GM12891 (cell line): ENCODE results near the gene TOMM22.

Experiments
- PAX5 ChIP-seq: IDR thresholded peaks from 2 replicates; pipeline ENCODE4 v1.6.1; 2011; ENCODE audit warnings: low read length, moderate library complexity, mild to moderate bottlenecking; ENCODE audit not compliant: insufficient read depth, severe bottlenecking
- POLR2A ChIP-seq: IDR thresholded peaks from 2 replicates; pipeline ENCODE4 v1.6.1; 2011; ENCODE audit warnings: low read depth, low read length, control low read depth
- POLR2AphosphoS5 ChIP-seq: IDR thresholded peaks from 2 replicates; pipeline ENCODE4 v1.6.1; 2011; ENCODE audit warnings: low read depth, low read length, control low read depth
- POU2F2 ChIP-seq: IDR thresholded peaks from 2 replicates; pipeline ENCODE4 v1.6.1; 2011; ENCODE audit warnings: low read depth, mild to moderate bottlenecking, control low read depth, low read length, moderate library complexity
- TAF1 ChIP-seq: IDR thresholded peaks from 2 replicates; pipeline ENCODE4 v1.6.1; 2011; ENCODE audit warnings: low read depth, low read length, control low read depth

GRCh38 chr22:38655519-38656255 is 26.1 kb upstream of the TOMM22 start:
- TF ChIP-seq TAF1 (no peak), POLR2A (no peak), POLR2AphosphoS5 (no peak), POU2F2 (no peak), PAX5 (no peak)
